CMK (cell line): ENCODE measurements around the gene BMAL1.
"Not testable (repeated sequence)": the region's sequence is repeated elsewhere in the genome, so short reads cannot be mapped to it uniquely, and the experiment has no call there.

Source experiments
- DNase-seq: peaks from one replicate; pipeline ENCODE4 v3.0.0-alpha.2; 2010; ENCODE audit warnings: low read depth

The BMAL1 gene

GRCh38 chr11:13277768-13278608 lies at the start of gene BMAL1:
Gene BMAL1, plus strand, starts transcription at chr11:13277790. Its CDS starts 76,519 bp downstream, at chr11:13354309.
- peak; percentile 42 for DNase-seq

- DNase-seq: no peak
Observed at GRCh38 chr11:13228572-13228971, 49.0 kb upstream of the BMAL1 start.

- DNase-seq: no peak
Observed at GRCh38 chr11:13229136-13229535, 48.5 kb upstream of the BMAL1 start.

- no peak for DNase-seq
Observed at GRCh38 chr11:13229711-13230318, 47.8 kb upstream of the BMAL1 start.

GRCh38 chr11:13233173-13233745 lies 44.3 kb upstream of the BMAL1 start:
- DNase-seq: no peak

GRCh38 chr11:13235895-13236294 lies 41.7 kb upstream of the BMAL1 start:
- no peak for DNase-seq

- no peak for DNase-seq
Observed at GRCh38 chr11:13236626-13237025, 41.0 kb upstream of the BMAL1 start.

GRCh38 chr11:13237761-13238160 lies 39.8 kb upstream of the BMAL1 start:
- DNase-seq: no peak

GRCh38 chr11:13238879-13239514 lies 38.6 kb upstream of the BMAL1 start:
- DNase-seq: peak; percentile 20

GRCh38 chr11:13242564-13242963 lies 35.0 kb upstream of the BMAL1 start:
- DNase-seq: no peak

- no peak for DNase-seq
Observed at GRCh38 chr11:13247606-13248296, 29.8 kb upstream of the BMAL1 start.

GRCh38 chr11:13249177-13249576 lies 28.4 kb upstream of the BMAL1 start:
- DNase-seq: no peak

- no peak for DNase-seq
Observed at GRCh38 chr11:13249992-13250391, 27.6 kb upstream of the BMAL1 start.

- DNase-seq: no peak
Observed at GRCh38 chr11:13251966-13252365, 25.6 kb upstream of the BMAL1 start.

- DNase-seq: no peak
Observed at GRCh38 chr11:13252438-13252837, 25.2 kb upstream of the BMAL1 start.

- no peak for DNase-seq
Observed at GRCh38 chr11:13256216-13256615, 21.4 kb upstream of the BMAL1 start.

GRCh38 chr11:13258061-13258460 lies 19.5 kb upstream of the BMAL1 start:
- DNase-seq: not testable (repeated sequence)

GRCh38 chr11:13258855-13259254 lies 18.7 kb upstream of the BMAL1 start:
- no peak for DNase-seq

- DNase-seq: no peak
Observed at GRCh38 chr11:13259374-13259773, 18.2 kb upstream of the BMAL1 start.

GRCh38 chr11:13260201-13260962 lies 17.2 kb upstream of the BMAL1 start:
- DNase-seq: no peak

- DNase-seq: no peak
Observed at GRCh38 chr11:13260963-13261588, 16.5 kb upstream of the BMAL1 start.
